GM18868 (cell line): ENCODE measurements around the gene RCL1.
"Not testable (repeated sequence)": the region's sequence is repeated elsewhere in the genome, so short reads cannot be mapped to it uniquely, and the experiment has no call there.

Experiments
- ATAC-seq: cut with Tn5 transposase; IDR thresholded peaks from one replicate; pipeline ENCODE4 v1.9.1; 2021; ENCODE audit warnings: mild to moderate bottlenecking, moderate library complexity; ENCODE audit not compliant: unreplicated experiment

RCL1 gene

GRCh38 chr9:4792572-4793458, at the start of gene RCL1:
TSS of gene RCL1 (plus strand) at chr9:4792944. CDS start at chr9:4793092, 148 bp downstream.
- peak; percentile 98 for ATAC-seq

GRCh38 chr9:4743131-4743875, 49.4 kb upstream of the RCL1 start:
- ATAC-seq = no peak

- ATAC-seq = no peak
These were observed 46.3 kb upstream of the RCL1 start for GRCh38 chr9:4746278-4747030.

GRCh38 chr9:4748612-4749011, 44.1 kb upstream of the RCL1 start:
- no peak for ATAC-seq

- ATAC-seq = no peak
These were observed 42.6 kb upstream of the RCL1 start for GRCh38 chr9:4750023-4750673.

GRCh38 chr9:4754530-4754929, 38.2 kb upstream of the RCL1 start:
- ATAC-seq = not testable (repeated sequence)

- peak; percentile 48 for ATAC-seq
These were observed 37.6 kb upstream of the RCL1 start for GRCh38 chr9:4755026-4755609.

GRCh38 chr9:4756420-4756819, 36.3 kb upstream of the RCL1 start:
- no peak for ATAC-seq

GRCh38 chr9:4760122-4760521, 32.6 kb upstream of the RCL1 start:
- ATAC-seq = no peak

- ATAC-seq = peak; percentile 66
These were observed 30.4 kb upstream of the RCL1 start for GRCh38 chr9:4762108-4762885.

GRCh38 chr9:4762886-4763541, 29.7 kb upstream of the RCL1 start:
- ATAC-seq = no peak

GRCh38 chr9:4764033-4764432, 28.7 kb upstream of the RCL1 start:
- no peak for ATAC-seq

GRCh38 chr9:4768681-4769080, 24.1 kb upstream of the RCL1 start:
- ATAC-seq = no peak

- ATAC-seq = peak; percentile 70
These were observed 23.2 kb upstream of the RCL1 start for GRCh38 chr9:4769321-4770080.

GRCh38 chr9:4771788-4772187, 21.0 kb upstream of the RCL1 start:
- no peak for ATAC-seq

- ATAC-seq = no peak
These were observed 18.5 kb upstream of the RCL1 start for GRCh38 chr9:4774209-4774608.

- not testable (repeated sequence) for ATAC-seq
These were observed 17.8 kb upstream of the RCL1 start for GRCh38 chr9:4774958-4775357.

- ATAC-seq = no peak
These were observed 12.1 kb upstream of the RCL1 start for GRCh38 chr9:4780651-4781050.
